ENCODE measurements around the gene CCDC142.

GRCh38 chr2:74530239-74531187 is 47.7 kb upstream of the CCDC142 start:
- TF ChIP-seq, protein P1, sequence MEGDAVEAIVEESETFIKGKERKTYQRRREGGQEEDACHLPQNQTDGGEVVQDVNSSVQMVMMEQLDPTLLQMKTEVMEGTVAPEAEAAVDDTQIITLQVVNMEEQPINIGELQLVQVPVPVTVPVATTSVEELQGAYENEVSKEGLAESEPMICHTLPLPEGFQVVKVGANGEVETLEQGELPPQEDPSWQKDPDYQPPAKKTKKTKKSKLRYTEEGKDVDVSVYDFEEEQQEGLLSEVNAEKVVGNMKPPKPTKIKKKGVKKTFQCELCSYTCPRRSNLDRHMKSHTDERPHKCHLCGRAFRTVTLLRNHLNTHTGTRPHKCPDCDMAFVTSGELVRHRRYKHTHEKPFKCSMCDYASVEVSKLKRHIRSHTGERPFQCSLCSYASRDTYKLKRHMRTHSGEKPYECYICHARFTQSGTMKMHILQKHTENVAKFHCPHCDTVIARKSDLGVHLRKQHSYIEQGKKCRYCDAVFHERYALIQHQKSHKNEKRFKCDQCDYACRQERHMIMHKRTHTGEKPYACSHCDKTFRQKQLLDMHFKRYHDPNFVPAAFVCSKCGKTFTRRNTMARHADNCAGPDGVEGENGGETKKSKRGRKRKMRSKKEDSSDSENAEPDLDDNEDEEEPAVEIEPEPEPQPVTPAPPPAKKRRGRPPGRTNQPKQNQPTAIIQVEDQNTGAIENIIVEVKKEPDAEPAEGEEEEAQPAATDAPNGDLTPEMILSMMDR (IDR thresholded peaks at IDR 0.05): no peak
- TF ChIP-seq POLR2A (IDR thresholded peaks at IDR 0.05) (no peak), POLR2AphosphoS5 (IDR thresholded peaks at IDR 0.05) (no peak)
